K562 (cell line): ENCODE results near the gene ADAMTS7.

Experiments
- CTCF ChIP-seq, 3 experiments: IDR thresholded peaks in 2 of 3; conservative IDR thresholded peaks in 1 of 3; 2 replicates each; pipeline ENCODE4 v1.5.1; 2011 to 2012; ENCODE audit warnings: low read length in 3 of 3, mild to moderate bottlenecking in 3 of 3, control low read depth in 2 of 3, improper control_type of control experiment in 1 of 3, inconsistent platforms in 1 of 3, low read depth in 1 of 3, mixed read lengths in 1 of 3, moderate library complexity in 1 of 3; ENCODE audit not compliant: insufficient read depth in 2 of 3
- ELF1 ChIP-seq: fragments of 200-800 bp; sonication (Bioruptor generic); IDR thresholded peaks from 2 replicates; pipeline ENCODE4 v1.6.1; 2016; ENCODE audit warnings: missing genetic modification characterization, missing compliant biosample characterization
- ETV6 ChIP-seq, 3 experiments: fragments of 150-350 bp in 1 of 3; sonication (generic) in 1 of 3; formaldehyde crosslinking in 1 of 3; IDR thresholded peaks; 2 replicates each; pipeline versions ENCODE4 v1.6.1 to v1.8.0; 2014 to 2022; ENCODE audit warnings: borderline replicate concordance in 2 of 3, low read depth in 2 of 3, antibody characterized with exemption in 1 of 3, low read length in 1 of 3, mild to moderate bottlenecking in 1 of 3, missing genetic modification reagents in 1 of 3
- HBP1 ChIP-seq: fragments of 450-650 bp; formaldehyde crosslinking; IDR thresholded peaks from 2 replicates; pipeline ENCODE4 v1.4.0; 2022; ENCODE audit warnings: missing genetic modification characterization
- MTA1 ChIP-seq: fragments of 450-650 bp; IDR thresholded peaks from 2 replicates; pipeline ENCODE4 v1.6.1; 2017; ENCODE audit warnings: borderline replicate concordance
- POLR2A ChIP-seq: fragments of 450-650 bp; conservative IDR thresholded peaks from 2 replicates; pipeline ENCODE4 v1.6.1; 2016
- RAD21 ChIP-seq, 2 experiments: fragments of 250-450 bp in 1 of 2; fragments of 450-650 bp in 1 of 2; sonication (Bioruptor Pico) in 1 of 2; formaldehyde crosslinking in 1 of 2; IDR thresholded peaks in 1 of 2; conservative IDR thresholded peaks in 1 of 2; 2 replicates each; pipeline versions ENCODE4 v1.4.0 to v1.8.0; 2020 to 2022; ENCODE audit warnings: mild to moderate bottlenecking in 2 of 2, moderate library complexity in 1 of 2
- SIN3A ChIP-seq, 2 experiments: fragments of 150-350 bp in 1 of 2; IDR thresholded peaks; 2 replicates each; pipeline ENCODE4 v1.6.1; 2011 to 2016; ENCODE audit warnings: borderline replicate concordance in 2 of 2, low read depth in 2 of 2, low read length in 2 of 2, mild to moderate bottlenecking in 2 of 2, moderate library complexity in 2 of 2; ENCODE audit not compliant: control insufficient read depth in 1 of 2
- SMC3 ChIP-seq: conservative IDR thresholded peaks from 2 replicates; pipeline ENCODE4 v1.6.1; 2011; ENCODE audit warnings: low read depth, low read length, improper control_type of control experiment; ENCODE audit not compliant: insufficient read depth
- ZBTB33 ChIP-seq: sonication (generic); formaldehyde crosslinking; IDR thresholded peaks from 2 replicates; pipeline ENCODE4 v1.8.1; 2023; ENCODE audit warnings: mild to moderate bottlenecking, missing genetic modification reagents
- ZFPM2 ChIP-seq: fragments of 250-450 bp; sonication (Bioruptor Pico); IDR thresholded peaks from 2 replicates; pipeline ENCODE4 v1.5.1; 2022; ENCODE audit warnings: mild to moderate bottlenecking

DNA sequence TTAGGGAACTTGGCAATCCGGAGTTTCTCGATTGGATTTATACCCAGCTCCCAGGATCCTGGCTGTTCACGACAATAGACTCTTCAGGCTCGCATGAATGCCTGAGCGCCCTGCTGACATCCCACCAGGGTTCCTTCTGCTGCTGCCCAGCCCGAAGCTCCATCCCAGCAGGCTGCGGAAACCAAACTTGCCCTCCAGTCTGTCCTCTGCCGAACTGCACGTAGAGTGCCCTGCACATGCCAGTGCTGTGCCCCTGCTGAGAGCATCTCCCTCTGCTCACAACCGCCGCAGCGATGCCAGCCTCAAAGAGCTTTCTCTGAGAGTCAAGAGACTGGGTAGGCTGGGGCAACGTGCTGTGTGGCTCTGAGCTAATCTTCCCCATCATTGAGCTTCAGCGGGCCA is 6.9 kb downstream of the ADAMTS7 start:
- TF ChIP-seq SIN3A (IDR thresholded peaks at IDR 0.05; ENCODE audit: borderline replicate concordance in 2 of 2, control insufficient read depth in 1 of 2, low read depth in 2 of 2, low read length in 2 of 2) (no peak), POLR2A (no peak), ZBTB33 (no peak), SMC3 (no peak), ETV6 (IDR thresholded peaks at IDR 0.05; ENCODE audit: borderline replicate concordance in 1 of 2, low read depth in 2 of 2, low read length in 1 of 2) (no peak), ETV6 (CRISPR knock-in tag; IDR thresholded peaks at IDR 0.05; ENCODE audit: borderline replicate concordance) (no peak), RAD21 (CRISPR knock-in tag; conservative IDR thresholded peaks at IDR 0.05 in 1 of 2, IDR thresholded peaks at IDR 0.05 in 1 of 2) (no peak), MTA1 (no peak), CTCF (IDR thresholded peaks at IDR 0.05 in 2 of 3, conservative IDR thresholded peaks at IDR 0.05 in 1 of 3; ENCODE audit: insufficient read depth in 2 of 3, low read depth in 1 of 3, low read length in 3 of 3) (no peak), ELF1 (tag) (no peak), HBP1 (no peak), ZFPM2 (CRISPR knock-in tag) (no peak)
